ENCODE measurements around the gene MCRIP1.
A peak's percentile ranks its signal among the peaks of the same experiment; 100 is the strongest.
"Not testable (repeated sequence)": the region's sequence is repeated elsewhere in the genome, so short reads cannot be mapped to it uniquely, and the experiment has no call there.

Gene MCRIP1

GRCh38 chr17:81840826-81841778 lies 8.0 kb upstream of the MCRIP1 start:
- peak; percentile 20 for DNase-seq

- not testable (repeated sequence) for DNase-seq
Measured at GRCh38 chr17:81840059-81840458, 7.0 kb upstream of the MCRIP1 start.

- DNase-seq, result no peak
Measured at GRCh38 chr17:81839301-81839700, 6.2 kb upstream of the MCRIP1 start.

DNA sequence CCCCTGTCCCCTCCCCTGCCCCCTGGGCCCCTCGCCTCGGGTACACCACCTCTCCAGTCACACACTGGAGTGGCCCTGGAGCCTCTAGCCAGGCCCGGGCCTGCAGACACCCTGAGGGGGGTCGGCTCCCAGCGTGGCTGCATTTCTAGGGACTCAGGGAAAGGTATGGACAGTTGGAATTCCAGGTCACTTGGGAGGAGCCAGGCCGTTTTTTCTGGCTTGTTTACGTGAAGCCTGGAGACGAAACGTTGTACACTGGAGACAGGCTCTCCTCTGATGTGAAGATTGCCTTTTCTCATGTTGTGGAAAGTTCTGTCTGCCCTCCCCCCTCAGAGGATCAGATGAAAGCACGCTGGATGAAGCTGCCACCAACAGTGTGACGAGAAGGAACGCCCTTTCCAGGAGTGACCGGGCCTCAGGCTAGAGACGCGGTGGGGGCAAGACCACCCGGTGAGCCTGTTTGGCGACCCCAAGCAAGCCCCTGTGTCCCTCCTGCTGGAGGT lies 5.7 kb upstream of the MCRIP1 start:
- DNase-seq, result no peak

GRCh38 chr17:81837641-81838040 lies 4.5 kb upstream of the MCRIP1 start:
- DNase-seq, result peak; percentile 83

DNA sequence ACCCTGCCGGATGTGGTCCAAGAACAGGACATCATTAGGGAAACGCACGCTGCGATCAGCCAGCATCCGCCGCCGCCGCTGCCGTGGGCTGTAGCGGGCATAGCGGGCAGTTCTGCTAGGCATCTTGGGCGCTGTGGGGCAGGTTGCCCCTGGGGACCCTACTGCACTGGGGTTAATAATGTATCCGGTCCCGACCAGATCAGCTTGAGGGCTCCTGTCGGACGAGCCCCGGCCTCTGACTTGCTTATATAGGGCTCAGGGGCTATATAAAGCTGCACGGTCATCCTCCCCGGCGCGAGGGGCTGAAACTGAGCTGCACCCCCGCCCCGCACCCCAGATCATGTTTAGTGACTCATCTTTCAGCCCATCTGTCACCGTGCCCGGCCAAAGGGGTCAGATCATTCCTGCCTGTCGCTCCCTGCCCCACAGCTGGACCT lies 1.8 kb upstream of the MCRIP1 start, which contains the start of gene PPP1R27:
TSS of gene PPP1R27 (minus strand) at position 220 of the 437 bp plus-strand sequence. CDS start at position 123, 97 bp downstream.
- DNase-seq, result no peak

DNA sequence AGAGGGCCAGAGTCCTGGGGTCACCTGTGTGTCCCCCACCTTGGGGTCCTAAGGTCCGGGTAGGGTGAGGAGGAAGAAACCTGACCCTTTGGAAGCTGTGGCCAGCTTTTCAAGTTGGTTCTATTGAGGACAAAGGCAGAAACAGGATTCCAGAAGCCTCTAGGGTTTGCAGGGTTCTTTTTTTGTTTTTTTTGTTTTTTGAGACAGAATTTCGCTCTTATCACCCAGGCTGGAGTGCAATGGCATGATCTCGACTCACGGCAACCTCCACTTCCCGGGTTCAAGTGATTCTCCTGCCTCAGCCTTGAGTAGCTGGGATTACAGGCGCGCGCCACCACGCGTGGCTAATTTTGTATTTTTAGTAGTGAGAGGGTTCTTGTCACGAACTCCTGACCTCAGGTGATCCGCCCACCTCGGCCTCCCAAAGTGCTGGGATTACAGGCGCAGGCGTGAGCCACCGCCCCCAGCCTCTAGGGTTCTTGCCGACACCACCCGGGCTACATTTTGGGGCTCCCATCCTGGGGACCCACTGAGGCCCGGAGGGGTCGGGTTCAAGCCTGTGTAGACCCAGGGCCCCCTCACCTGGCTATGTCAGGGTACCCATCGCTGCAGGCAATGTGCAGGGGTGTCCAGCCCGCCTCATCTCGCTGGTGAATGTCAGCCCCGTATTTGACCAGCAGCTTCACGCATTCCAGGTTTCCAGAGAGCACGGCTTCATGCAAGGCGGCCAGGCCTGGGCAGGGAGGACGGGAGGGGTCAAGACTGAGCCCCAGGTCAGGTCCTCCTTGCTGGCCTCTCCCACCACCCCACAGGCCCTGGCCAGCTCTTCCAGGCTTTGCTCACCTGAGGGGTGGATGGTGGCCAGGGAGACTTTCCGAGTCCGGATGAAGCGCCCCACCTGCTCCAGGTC lies 1.1 kb upstream of the MCRIP1 start:
- DNase-seq, result no peak

- DNase-seq, result peak; percentile 42
Measured at GRCh38 chr17:81832608-81833159, 407 bp downstream of the MCRIP1 start.

DNA sequence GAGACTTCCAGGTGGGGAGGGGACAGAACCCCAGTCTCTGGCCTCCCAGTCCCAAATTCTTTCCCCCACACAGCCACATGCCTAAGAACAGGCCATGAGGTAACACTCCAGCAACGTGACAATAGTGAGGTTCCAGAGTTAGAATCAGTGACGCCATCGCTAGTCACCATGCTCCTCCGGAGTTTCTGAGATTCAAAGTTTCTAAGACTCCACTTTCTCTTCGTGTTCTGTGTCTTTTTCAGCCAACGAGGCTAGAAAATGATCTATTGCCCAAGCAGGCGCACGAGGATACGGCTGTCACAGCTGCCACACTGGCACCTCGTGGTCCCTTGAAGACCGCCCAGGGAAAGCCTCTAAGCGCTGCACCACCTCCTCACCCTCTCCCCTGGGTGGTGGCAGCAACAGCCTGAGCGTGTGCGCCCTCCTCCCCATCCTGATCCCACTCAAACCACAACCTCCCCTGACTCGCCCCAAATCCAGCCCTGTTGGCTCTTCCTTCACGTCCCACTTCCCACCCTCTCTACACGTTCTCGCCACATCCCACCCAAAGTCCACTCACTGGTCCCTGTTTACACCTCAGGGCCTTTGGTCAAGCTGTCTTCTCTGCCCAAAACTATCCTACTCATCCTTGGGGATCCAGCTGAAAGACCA lies 1.0 kb downstream of the MCRIP1 start:
- peak; percentile 94 for DNase-seq

GRCh38 chr17:81831563-81831956 lies 1.5 kb downstream of the MCRIP1 start:
- no peak for DNase-seq

GRCh38 chr17:81829858-81830257 lies 3.2 kb downstream of the MCRIP1 start:
- DNase-seq, result no peak

DNA sequence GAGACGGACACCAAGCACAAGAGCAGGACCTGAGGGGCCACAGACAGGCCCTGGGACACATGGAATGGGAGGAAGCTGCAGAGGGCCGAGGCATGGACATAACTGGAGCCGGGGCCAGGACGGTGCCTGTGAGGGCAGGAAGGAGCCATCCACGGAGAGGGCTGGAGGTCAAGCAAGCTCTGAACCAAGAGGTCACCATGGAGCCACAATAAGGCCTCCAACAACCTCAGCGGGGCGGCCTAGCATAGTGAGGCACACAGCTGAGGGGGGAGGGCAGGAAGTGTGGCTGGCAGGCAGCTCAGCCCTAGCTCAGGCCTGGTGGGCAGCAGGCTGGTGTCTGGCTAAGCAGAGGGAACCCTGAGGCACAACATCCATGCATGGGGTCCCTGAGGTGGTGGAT lies 4.4 kb downstream of the MCRIP1 start:
- no peak for DNase-seq

GRCh38 chr17:81825841-81826466 lies 7.1 kb downstream of the MCRIP1 start:
- no peak for DNase-seq

DNA sequence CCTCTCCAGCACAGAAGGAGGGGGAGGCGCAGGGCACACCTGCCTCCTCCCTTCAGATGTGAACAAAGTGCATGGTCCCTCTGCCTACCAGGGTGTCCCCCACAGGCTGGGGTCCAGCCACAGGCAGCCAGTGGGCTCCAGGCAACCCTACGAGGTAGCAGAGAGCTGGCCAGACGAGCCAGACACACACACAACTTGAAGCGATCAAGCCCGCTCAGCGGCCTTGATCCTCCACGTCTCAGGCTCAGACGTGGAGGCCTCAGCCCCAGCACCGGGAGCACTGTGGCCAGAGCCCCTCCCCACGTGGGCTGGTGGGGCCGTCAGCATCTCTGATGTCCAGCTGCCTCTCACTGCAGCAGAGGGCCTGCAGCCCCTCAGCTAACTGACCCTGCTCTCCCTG lies 8.5 kb downstream of the MCRIP1 start:
- DNase-seq, result no peak

GRCh38 chr17:81823820-81824550 lies 9.1 kb downstream of the MCRIP1 start:
- no peak for DNase-seq

GRCh38 chr17:81822996-81823819 lies 9.9 kb downstream of the MCRIP1 start:
- no peak for DNase-seq

GRCh38 chr17:81822312-81822637 lies 10.8 kb downstream of the MCRIP1 start:
- DNase-seq, result no peak

DNA sequence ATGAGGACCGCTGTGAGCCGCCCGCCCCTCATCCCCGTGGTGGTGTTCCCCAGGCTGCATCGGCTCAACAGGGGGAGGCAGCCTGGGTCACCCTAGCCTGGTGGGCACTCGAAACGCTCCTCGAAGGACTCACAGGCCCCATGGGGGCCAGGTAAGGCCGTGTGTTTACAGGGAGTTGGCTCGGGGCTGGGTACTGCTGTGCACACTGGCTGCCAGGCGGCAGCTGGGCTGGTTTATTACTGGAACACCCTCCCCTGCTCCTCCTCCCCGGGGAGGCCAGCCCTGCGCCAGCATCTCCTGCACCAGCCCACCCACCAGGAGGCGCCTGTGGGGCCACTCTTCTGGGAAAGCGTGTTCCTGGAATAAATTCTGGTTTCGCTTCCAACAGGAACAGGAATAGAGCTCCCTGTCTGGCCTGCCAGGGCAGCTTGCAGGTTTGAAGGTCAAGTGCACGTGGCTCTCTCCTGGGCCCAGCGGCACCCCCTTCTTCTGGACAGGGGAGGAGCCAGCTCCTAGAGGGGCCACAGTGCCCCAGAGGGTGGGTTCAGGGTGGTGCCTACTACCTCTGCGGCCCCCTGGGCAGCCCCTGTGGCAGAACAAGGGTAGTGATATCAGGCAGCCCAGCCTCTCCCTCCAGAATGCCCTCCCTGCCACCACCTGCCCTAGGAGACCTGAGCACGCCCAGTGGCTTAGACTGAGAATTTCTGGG lies 11.3 kb downstream of the MCRIP1 start:
- peak; percentile 87 for DNase-seq

GRCh38 chr17:81821147-81821546 lies 11.9 kb downstream of the MCRIP1 start:
- DNase-seq, result no peak

- DNase-seq, result no peak
Measured at GRCh38 chr17:81819708-81820107, 13.4 kb downstream of the MCRIP1 start.

Measured in suppressor macrophage treated with lipopolysaccharide for 4 hours (primary cell).